Measurements from ENCODE around the gene DRAM2.

DRAM2 gene

GRCh38 chr1:111139956-111140679 is at the start of gene DRAM2, which contains the start of gene CEPT1:
Gene DRAM2, minus strand, starts transcription at chr1:111140093. Its CDS starts 8,539 bp downstream, at chr1:111131554.
Gene CEPT1, plus strand, starts transcription at chr1:111140223. Its CDS starts 7,492 bp downstream, at chr1:111147715.
- peak; percentile 87 for DNase-seq

GRCh38 chr1:111184663-111185062 is 44.8 kb upstream of the DRAM2 start:
- no peak for DNase-seq

GRCh38 chr1:111183308-111184069 is 43.6 kb upstream of the DRAM2 start:
- DNase-seq: no peak

GRCh38 chr1:111182052-111182451 is 42.2 kb upstream of the DRAM2 start:
- DNase-seq: no peak

GRCh38 chr1:111179968-111180533 is 40.2 kb upstream of the DRAM2 start:
- no peak for DNase-seq

- DNase-seq: no peak
Measured at GRCh38 chr1:111176678-111177077, 36.8 kb upstream of the DRAM2 start.

- no peak for DNase-seq
Measured at GRCh38 chr1:111175349-111175748, 35.5 kb upstream of the DRAM2 start.

- no peak for DNase-seq
Measured at GRCh38 chr1:111174070-111174469, 34.2 kb upstream of the DRAM2 start.

- no peak for DNase-seq
Measured at GRCh38 chr1:111172463-111172862, 32.6 kb upstream of the DRAM2 start.

- DNase-seq: no peak
Measured at GRCh38 chr1:111164151-111164550, 24.3 kb upstream of the DRAM2 start.

GRCh38 chr1:111163363-111163762 is 23.5 kb upstream of the DRAM2 start:
- no peak for DNase-seq

GRCh38 chr1:111162488-111162880 is 22.6 kb upstream of the DRAM2 start:
- DNase-seq: no peak

- DNase-seq: no peak
Measured at GRCh38 chr1:111161843-111162487, 22.1 kb upstream of the DRAM2 start.

- no peak for DNase-seq
Measured at GRCh38 chr1:111157431-111157830, 17.5 kb upstream of the DRAM2 start.

GRCh38 chr1:111154021-111154999 is 14.4 kb upstream of the DRAM2 start:
- DNase-seq: no peak

GRCh38 chr1:111151838-111152237 is 11.9 kb upstream of the DRAM2 start:
- DNase-seq: no peak

- DNase-seq: no peak
Measured at GRCh38 chr1:111148376-111148881, 8.5 kb upstream of the DRAM2 start.

GRCh38 chr1:111147948-111148347 is 8.1 kb upstream of the DRAM2 start:
- no peak for DNase-seq

GRCh38 chr1:111145963-111146768 is 6.3 kb upstream of the DRAM2 start:
- DNase-seq: no peak

- no peak for DNase-seq
Measured at GRCh38 chr1:111145542-111145941, 5.6 kb upstream of the DRAM2 start.

GRCh38 chr1:111142356-111142975 is 2.6 kb upstream of the DRAM2 start:
- DNase-seq: no peak
